NCI-H82 treated with DMSO at 0.1 percent for 48 hours (cell line): ENCODE measurements around the gene ANKRD23.
"Not testable (repeated sequence)": the region's sequence is repeated elsewhere in the genome, so short reads cannot be mapped to it uniquely, and the experiment has no call there.

Source experiments
- DNase-seq: peaks from one replicate; lab custom pipeline; 2025; ENCODE audit not compliant: unreplicated experiment; lab: John Stamatoyannopoulos, UW

The ANKRD23 gene

GRCh38 chr2:96864343-96865091 lies 20.7 kb upstream of the ANKRD23 start:
- DNase-seq, result no peak

DNA sequence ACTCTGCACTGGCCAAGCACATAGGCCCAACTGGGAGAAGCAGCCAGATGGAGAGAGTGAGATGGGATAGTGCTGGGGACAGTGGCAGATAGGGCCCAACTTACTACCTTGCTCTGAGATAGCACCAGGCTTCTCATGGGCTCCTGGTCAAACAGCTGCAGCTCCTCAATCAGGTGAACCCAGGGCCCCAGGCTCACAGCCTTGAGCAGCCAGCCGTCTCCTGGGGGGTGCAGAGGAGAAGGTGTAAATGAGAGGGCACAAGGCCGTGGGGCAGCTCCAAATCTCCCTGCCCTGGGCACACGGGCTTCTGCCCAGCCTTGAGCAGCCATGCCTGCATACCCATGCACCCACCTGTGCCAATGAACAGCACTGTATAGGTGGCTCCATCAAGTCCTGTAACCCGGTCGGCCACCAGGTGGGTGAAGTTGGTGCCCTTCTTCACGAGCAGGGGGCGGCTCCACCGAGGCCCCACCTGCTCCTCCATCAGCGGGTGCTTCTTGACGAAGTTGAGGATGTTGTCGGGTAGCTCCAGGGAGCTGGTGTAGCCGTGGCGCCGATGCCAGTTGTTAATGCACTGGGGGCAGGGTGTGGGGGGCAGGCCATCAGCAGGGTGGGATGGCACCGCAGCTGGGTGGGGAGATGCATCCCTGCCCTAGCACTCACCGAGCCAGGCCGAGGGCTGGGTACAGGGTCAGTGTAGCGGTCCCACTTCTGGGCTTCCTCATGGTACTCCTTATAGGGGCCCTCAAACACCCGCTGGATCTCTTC lies 19.9 kb upstream of the ANKRD23 start:
- no peak for DNase-seq

DNA sequence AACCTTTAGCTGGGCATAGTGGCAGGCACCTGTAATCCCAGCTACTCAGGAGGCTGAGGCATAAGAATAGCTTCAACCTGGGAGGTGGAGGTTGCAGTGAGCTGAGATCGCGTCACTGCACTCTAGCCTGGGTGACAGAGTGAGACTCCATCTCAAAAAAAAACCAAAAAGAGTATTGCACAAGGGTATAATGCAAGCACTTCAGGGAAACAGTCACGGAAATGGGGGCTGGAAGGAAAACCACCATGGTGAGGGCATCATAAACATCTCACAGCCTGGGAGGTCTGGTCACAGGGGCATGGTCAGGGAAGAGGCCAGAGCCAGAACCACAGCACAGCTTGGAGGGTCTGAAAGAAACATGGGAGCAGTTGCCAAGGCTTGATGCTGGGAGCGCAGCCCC lies 19.2 kb upstream of the ANKRD23 start:
- not testable (repeated sequence) for DNase-seq

DNA sequence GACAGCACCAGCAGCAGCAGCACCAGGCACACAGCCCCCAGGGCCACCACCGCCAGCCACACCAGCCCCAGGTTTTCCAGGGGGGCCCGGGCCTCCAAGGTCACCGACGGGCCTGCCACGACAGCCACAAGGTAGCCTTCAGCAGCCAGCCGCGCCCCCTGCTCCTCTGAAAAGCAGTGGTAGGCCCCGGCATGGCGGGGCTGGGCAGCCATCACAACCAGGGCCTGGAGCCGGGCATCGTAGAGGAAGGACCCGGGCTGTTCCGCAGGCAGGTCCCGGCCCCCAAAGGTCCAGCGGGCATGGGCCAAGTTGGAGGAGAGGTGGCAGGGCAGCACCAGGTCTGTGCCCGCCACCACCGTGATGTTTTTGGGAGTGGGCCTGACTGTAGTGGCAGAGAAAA lies 17.3 kb upstream of the ANKRD23 start:
- DNase-seq, result no peak

DNA sequence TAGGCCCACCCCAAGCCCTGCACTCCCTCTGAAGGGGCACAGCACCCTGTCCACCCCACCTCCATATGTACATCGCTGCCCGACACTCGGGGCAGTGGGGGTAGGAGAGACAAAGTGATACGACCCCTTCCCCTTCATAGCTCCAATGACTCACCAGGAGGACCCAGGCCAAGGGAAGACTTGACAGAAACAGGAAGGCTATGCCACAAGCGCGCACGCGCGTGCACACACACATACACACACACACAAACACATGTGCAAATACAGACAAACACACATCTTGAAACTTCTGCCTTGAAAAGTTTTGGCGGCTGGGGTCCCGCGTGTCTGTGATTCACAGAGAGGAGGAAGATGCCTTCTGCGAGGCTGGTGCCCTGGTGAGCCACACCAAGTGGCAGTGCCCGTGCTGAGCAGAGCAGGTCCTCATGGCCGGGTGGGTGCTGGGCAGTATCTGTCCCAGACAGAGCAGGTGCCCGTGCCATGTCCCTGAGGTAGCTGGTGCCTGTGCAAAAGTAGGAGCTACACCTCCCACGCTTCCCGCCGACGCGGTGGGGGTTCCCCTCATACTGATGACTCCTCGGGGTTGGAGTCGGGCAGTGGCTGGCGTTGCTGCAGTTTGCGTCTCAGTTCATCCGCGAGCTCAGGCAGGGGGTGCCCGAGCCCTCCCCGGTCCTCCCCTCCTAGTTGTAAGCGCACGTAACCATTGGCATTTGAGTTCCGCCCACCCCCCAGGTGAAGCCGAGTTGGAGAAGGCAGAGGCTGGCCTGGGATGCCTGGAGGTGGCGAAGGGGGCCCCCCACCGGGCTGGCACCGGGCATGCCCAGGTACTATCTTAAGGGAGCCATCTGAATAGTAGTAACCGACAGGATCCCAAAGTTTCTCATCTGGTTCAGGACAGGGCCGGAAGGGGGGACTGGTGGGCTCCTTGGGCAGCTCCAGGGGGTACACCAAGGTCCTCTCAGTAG lies 16.5 kb upstream of the ANKRD23 start:
- no peak for DNase-seq

DNA sequence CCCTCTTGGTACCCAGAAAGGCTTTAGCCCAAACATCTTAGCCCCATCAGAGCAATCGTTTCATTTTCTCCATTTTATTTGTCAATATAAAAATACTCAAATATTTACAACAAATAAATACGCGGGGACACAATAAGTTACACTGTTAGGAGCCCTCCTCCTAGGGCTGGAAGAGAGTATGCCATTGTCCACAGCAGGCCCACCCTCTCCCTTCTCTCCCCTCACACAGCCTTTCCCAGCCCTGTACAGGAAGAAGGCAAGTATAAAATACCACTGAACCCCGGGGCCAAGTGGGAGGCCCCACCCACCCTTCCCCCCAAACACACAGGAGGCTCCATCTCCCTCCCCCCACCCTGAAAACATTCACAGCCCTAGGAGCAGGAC lies 15.9 kb upstream of the ANKRD23 start:
- DNase-seq, result no peak

GRCh38 chr2:96859099-96859649 lies 15.4 kb upstream of the ANKRD23 start:
- no peak for DNase-seq

- DNase-seq, result peak; percentile 97
Measured at GRCh38 chr2:96857667-96858372, 14.0 kb upstream of the ANKRD23 start, which contains the start of gene ANKRD39. TSS of gene ANKRD39 (minus strand) at chr2:96858016. CDS start at chr2:96857987, 29 bp downstream.

DNA sequence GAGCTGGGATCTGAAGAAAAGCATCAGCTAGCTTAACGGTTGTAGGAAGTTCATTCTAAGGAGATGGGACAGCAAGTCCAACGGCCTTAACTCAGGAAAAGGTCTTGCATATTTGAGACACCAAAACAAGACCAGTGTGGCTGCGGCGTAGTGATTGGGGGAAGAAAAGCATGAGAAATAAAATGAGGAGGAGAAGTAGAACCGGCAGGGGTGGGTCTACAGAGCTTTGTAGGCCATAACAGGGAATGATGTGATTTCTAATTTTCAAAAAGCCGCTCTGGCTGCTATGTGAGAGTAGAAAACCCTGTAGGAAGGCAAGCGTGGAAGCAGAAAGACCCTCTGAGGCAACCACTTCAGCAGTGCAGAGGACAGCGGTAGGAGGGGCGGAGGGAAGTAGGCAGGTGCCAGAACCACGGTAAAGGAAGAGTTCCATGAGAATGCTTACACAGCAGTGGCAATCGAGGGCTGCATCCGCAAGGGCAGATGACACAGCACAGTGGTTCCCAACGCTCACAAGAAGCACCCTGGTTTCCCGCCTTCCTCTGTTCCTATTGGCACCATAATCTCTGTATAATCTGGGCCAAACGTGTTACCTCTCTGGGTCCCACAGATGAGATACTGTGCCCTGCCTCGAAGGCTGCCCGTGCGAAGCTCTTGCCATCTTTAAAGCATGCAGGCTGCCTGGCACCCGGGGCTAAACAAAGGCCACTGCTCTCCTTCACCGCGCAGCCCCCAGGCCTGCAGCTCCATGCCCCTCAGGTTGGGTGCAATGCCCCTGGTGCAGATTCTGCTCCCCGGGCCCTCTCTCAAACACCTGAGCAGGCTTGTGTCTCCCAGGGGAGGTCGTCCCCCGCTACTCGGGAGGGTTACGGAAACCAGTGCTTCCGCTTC lies 13.2 kb upstream of the ANKRD23 start:
- DNase-seq, result no peak

DNA sequence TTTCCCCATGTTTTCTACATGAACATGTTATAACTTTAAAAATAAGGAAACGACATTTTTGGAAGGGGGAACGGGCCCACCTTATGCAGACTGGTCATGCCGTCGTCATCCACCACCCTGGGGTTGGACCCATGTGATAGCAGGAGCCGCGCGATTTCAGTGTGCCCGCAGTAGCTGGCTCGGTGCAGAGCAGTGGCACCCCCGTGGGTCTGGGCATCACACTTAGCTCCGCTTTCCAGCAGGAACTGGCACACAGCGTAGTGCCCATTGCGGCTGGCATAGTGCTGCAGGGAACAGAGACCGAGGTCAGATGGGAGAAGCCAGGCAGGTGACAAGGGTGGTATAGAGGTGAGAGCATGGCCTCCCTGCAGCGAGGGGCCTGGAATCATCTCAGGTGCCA lies 9.5 kb upstream of the ANKRD23 start:
- no peak for DNase-seq

DNA sequence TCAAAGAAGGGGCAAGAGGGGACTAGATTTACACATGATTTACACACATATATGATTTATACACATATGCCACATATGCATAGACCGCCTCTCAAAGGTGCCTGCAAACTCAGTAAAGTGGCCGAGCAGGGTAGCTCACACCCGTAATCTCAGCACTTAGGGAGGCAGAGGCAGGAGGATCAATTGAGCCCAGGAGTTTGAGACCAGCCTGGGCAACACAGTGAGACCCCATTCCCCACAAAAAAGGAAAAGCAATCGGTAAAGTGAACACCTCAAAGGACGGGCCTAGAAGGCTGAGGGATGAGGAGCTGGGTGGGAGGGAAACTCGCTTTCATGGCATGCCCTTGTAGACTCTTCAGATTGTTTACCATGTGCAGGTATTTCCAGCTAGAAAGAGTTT lies 8.8 kb upstream of the ANKRD23 start:
- DNase-seq, result no peak

DNA sequence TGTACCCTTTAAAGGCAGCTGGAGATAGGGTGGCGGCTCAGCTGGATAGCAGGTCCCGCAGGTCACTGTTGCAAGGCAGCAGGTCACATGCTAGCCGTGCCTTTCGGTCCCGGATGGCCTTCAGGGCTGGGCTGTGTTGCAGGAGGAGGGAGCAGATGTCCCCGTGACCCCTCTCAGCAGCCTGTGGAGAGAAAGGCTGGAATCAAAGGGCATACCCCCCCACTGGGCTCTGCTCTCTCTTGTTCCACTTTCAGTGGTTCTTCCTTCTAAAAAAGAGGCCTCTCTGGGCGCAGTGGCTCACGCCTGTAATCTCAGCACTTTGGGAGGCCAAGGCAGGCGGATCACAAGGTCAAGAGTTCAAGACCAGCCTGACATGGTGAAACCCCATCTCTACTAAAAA lies 4.4 kb upstream of the ANKRD23 start:
- no peak for DNase-seq

- no peak for DNase-seq
Measured at GRCh38 chr2:96847586-96847985, 3.8 kb upstream of the ANKRD23 start.

DNA sequence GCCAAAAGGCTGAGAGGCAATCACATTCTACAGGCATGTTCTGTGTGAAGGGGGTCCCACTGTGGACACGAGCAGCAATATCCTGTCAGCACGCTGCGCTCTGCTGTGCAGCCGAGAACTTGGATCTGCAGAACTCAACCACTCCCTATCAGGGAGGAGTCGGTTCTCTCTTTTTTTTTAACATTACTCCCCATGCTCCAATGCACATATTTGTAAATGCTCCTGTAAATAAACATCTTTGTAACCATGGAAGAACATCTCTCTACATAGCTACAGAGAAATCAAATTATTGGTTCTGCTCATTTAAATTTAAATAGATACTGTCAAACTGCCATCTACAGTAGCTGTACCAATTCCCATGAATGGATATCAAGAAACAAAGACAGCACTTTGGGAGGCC lies 3.0 kb upstream of the ANKRD23 start:
- no peak for DNase-seq

GRCh38 chr2:96844405-96844808 lies 586 bp upstream of the ANKRD23 start:
- DNase-seq, result no peak

DNA sequence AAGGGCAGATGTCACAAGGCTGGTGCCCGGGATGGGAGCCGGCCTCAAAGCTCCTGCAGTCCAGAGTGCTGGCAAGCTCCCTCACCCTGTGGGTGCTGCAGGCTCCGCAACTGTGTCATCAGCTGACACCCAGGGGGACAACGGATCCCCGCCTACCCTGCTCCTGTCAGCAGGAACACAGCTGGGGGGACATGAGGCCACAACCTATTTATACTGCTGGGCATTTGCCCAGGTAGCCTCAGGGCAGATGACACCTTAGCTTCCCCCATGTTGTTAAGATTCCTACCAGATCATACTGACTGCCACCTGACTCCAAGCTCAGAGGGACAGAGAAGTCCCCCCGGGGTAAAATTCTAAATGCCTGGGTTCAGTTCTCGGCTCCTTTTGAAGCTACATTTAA lies 1.2 kb downstream of the ANKRD23 start:
- no peak for DNase-seq

GRCh38 chr2:96841701-96842495 lies 1.9 kb downstream of the ANKRD23 start:
- no peak for DNase-seq
